MCF 10A (cell line): ENCODE data around the gene EPS8L1. TPM values are rescaled to one million over a fixed set of nuclear protein-coding genes. Genes with fewer than 3 reads are reported as not detected.
"Not testable (repeated sequence)": the region's sequence is repeated elsewhere in the genome, so short reads cannot be mapped to it uniquely, and the experiment has no call there.

Experiments used
- BruUV-seq: library from RNA; stranded (reverse); fragments of 400-500 nt; replicated peaks from 2 replicates; lab custom pipeline; 2021; lab: Mats Ljungman, UMichigan
- CTCF ChIA-PET: fragments of 300-600 bp; sonication (Branson Sonifier 250); formaldehyde crosslinking; extraction: SDS; loops from one replicate; lab custom pipeline; 2021; ENCODE audit warnings: antibody characterized with exemption, inconsistent platforms; lab: Yijun Ruan, JAX
- POLR2A ChIA-PET: fragments of 300-600, 350-650 bp; sonication (Branson Sonifier 250); formaldehyde crosslinking; extraction: SDS; loops from one replicate; lab custom pipeline; 2020; ENCODE audit warnings: antibody characterized with exemption, inconsistent platforms; lab: Yijun Ruan, JAX
- DNase-seq: peaks from one replicate; pipeline ENCODE4 v3.0.0-alpha.2; 2018; ENCODE audit not compliant: unreplicated experiment
- H3K27ac Mint-ChIP-seq: one replicate; pipeline ENCODE4 v1.8.0; 2022; ENCODE audit warnings: mild to moderate bottlenecking, low read depth, mixed read lengths; ENCODE audit not compliant: unreplicated experiment
- H3K27me3 Mint-ChIP-seq: one replicate; pipeline ENCODE4 v1.8.0; 2022; ENCODE audit warnings: mixed read lengths; ENCODE audit not compliant: insufficient read depth, unreplicated experiment
- H3K36me3 Mint-ChIP-seq: one replicate; pipeline ENCODE4 v1.8.0; 2022; ENCODE audit warnings: mild to moderate bottlenecking, moderate library complexity, mixed read lengths; ENCODE audit not compliant: insufficient read depth, unreplicated experiment
- H3K4me1 Mint-ChIP-seq: one replicate; pipeline ENCODE4 v1.8.0; 2022; ENCODE audit warnings: mixed read lengths; ENCODE audit not compliant: insufficient read depth, unreplicated experiment
- H3K4me3 Mint-ChIP-seq: one replicate; pipeline ENCODE4 v1.8.0; 2022; ENCODE audit warnings: mild to moderate bottlenecking, moderate library complexity, mixed read lengths; ENCODE audit not compliant: unreplicated experiment
- H3K9me3 Mint-ChIP-seq: one replicate; pipeline ENCODE4 v1.8.0; 2022; ENCODE audit warnings: mixed read lengths; ENCODE audit not compliant: unreplicated experiment
- intact Hi-C: fragments of 100-400 bp; cut with micrococcal nuclease; formaldehyde crosslinking; loops from 2 replicates; pipeline ENCODE4 v1.14.1; 2022
- total RNA-seq: library from RNA; stranded (reverse); gene quantifications from 2 replicates; pipeline ENCODE4 v1.2.3, GENCODE V29; 2022
- TF ChIP-seq, protein P1 (sequence below): fragments of 200-600 bp; IDR thresholded peaks from one replicate; pipeline ENCODE4 v1.8.0; 2022; ENCODE audit warnings: antibody characterized with exemption, mild to moderate bottlenecking; ENCODE audit not compliant: unreplicated experiment

The EPS8L1 gene
- total RNA-seq, 1 experiment from 2014 or later, result 17.9 TPM

DNA sequence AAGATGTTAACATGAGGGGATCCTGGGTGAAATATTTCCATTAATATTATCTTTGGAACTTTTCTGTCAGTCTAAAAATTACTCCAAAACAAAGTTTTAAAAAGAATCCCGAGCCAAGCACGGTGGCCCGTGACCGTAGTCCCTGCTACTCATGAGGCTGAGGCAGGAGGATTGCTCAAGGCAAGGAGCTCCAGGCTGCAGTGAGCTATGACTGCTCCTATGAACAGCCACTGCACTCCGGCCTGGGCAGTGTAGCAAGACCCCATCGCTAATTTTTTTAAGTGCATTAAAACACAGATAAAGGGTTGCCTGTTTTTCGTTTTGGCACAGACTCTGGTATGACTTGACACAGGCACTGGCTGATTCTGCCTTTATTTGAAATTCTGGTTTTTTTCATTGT lies 44.5 kb upstream of the EPS8L1 start:
- H3K4me3 Mint-ChIP-seq, result no peak overlapping the region
- TF ChIP-seq, protein P1, sequence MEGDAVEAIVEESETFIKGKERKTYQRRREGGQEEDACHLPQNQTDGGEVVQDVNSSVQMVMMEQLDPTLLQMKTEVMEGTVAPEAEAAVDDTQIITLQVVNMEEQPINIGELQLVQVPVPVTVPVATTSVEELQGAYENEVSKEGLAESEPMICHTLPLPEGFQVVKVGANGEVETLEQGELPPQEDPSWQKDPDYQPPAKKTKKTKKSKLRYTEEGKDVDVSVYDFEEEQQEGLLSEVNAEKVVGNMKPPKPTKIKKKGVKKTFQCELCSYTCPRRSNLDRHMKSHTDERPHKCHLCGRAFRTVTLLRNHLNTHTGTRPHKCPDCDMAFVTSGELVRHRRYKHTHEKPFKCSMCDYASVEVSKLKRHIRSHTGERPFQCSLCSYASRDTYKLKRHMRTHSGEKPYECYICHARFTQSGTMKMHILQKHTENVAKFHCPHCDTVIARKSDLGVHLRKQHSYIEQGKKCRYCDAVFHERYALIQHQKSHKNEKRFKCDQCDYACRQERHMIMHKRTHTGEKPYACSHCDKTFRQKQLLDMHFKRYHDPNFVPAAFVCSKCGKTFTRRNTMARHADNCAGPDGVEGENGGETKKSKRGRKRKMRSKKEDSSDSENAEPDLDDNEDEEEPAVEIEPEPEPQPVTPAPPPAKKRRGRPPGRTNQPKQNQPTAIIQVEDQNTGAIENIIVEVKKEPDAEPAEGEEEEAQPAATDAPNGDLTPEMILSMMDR, result no peak
- H3K9me3 Mint-ChIP-seq, result peaks cover 4% of the 10 kb centered on the region
- DNase-seq, result no peak
- intact Hi-C loops, result no loop called here
- CTCF ChIA-PET, result interaction anchor here (0.9 kb wide), 1 partner anchor 328 kb away, joined by 3 read pairs; no protein-coding TSS in a partner anchor
- POLR2A ChIA-PET, result no interaction called here
- no TSS peak for BruUV-seq
- H3K36me3 Mint-ChIP-seq, result no peaks in the 10 kb centered on the region
- no peaks in the 10 kb centered on the region for H3K4me1 Mint-ChIP-seq
- H3K27me3 Mint-ChIP-seq, result no peaks in the 10 kb centered on the region
- no peak overlapping the region for H3K27ac Mint-ChIP-seq

DNA sequence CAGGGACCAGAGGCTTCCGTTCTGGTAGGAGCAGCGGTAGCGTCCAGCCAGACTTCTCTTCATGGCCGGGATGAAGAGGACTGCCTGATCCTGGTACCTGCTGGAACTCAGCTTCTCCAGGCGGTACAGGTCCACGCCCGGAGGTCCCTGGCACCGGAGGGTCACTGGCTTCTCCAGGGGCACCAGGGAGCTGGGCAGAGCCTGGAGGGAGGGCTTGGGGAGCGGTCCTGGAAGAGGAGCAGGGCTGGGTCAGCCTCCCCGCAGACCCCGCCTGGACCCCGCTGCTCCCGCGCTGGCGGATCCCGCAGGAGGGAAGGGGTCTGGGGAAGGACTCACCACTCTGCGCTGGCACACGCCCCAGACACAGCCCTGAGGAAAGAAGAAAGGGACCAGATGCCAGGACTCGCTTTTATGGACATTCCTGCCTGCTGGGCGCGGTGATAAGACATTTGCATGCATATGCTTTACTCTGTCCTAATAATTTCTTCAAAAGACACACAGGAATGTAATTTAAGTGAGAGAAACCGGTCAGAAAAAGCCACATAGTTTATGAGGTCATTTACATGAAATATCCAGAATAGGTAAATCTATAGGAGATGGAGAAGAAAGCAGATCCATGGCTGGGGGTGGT lies 43.4 kb upstream of the EPS8L1 start:
- Mint-ChIP-seq H3K27me3 (no peaks in the 10 kb centered on the region), H3K9me3 (no peaks in the 10 kb centered on the region), H3K4me3 (no peak overlapping the region), H3K4me1 (no peaks in the 10 kb centered on the region), H3K27ac (no peak overlapping the region), H3K36me3 (no peaks in the 10 kb centered on the region)
- intact Hi-C loops, result no loop called here
- BruUV-seq, result no TSS peak
- POLR2A ChIA-PET, result no interaction called here
- TF ChIP-seq, protein P1, result no peak
- DNase-seq, result no peak
- CTCF ChIA-PET, result interaction anchor here (0.5 to 0.9 kb wide), 2 partner anchors 13 to 330 kb away, joined by 3 read pairs; no protein-coding TSS in a partner anchor

DNA sequence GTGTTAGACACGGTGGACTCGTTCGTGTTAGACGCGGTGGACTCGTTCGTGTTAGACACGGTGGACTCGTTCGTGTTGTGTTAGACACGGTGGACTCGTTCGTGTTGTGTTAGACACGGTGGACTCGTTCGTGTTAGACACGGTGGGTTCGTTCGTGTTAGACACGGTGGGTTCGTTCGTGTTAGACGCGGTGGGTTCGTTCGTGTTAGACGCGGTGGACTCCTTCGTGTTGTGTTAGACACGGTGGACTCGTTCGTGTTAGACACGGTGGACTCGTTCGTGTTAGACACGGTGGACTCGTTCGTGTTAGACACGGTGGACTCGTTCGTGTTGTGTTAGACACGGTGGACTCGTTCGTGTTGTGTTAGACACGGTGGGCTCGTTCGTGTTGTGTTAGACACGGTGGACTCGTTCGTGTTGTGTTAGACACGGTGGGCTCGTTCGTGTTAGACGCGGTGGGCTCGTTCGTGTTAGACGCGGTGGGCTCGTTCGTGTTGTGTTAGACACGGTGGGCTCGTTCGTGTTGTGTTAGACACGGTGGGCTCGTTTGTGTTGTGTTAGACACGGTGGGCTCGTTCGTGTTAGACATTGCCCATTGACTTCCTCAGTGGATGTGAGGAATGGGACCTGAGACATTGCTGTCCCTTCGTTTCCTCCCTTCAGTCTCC lies 42.6 kb upstream of the EPS8L1 start:
- CTCF ChIA-PET, H3K27me3 Mint-ChIP-seq, H3K4me3 Mint-ChIP-seq, H3K36me3 Mint-ChIP-seq, POLR2A ChIA-PET, BruUV-seq, H3K4me1 Mint-ChIP-seq, H3K27ac Mint-ChIP-seq, H3K9me3 Mint-ChIP-seq, intact Hi-C loops, DNase-seq: not testable (repeated sequence)

DNA sequence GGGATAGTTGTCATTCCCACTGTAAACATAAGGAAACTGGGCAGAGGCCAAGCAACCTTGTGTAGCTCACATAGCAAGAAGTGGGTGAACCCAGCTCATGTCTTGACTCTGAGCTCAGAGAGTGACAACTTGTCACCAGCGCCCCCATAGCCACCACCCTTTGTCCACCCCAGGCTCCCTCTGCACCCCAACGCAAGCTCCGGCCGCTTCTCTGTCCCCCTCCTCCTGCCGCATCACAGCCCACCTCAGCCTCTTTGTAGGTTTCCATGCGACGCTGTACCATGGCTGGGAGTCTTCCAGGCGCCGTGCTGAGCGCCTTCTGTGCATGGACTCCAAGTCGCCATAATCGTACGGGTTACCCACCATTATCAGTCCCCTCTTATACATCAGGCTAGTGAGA lies 40.9 kb upstream of the EPS8L1 start:
- DNase-seq, result no peak
- H3K4me1 Mint-ChIP-seq, result no peaks in the 10 kb centered on the region
- intact Hi-C loops, result no loop called here
- H3K27ac Mint-ChIP-seq, result no peak overlapping the region
- ChIA-PET CTCF (no interaction called here), POLR2A (no interaction called here)
- no peaks in the 10 kb centered on the region for H3K9me3 Mint-ChIP-seq
- BruUV-seq, result no TSS peak
- TF ChIP-seq, protein P1, result no peak
- H3K27me3 Mint-ChIP-seq, result no peaks in the 10 kb centered on the region
- H3K4me3 Mint-ChIP-seq, result no peak overlapping the region
- H3K36me3 Mint-ChIP-seq, result peaks cover 8% of the 10 kb centered on the region
